Panc1 (cell line): ENCODE results near the gene ANKH.

ENCODE experiments used
- POLR2AphosphoS5 ChIP-seq: IDR thresholded peaks from 2 replicates; pipeline ENCODE4 v1.6.1; 2012; ENCODE audit warnings: mild to moderate bottlenecking, low read depth, low read length, moderate library complexity
- TCF7L2 ChIP-seq: IDR thresholded peaks from 2 replicates; pipeline ENCODE4 v1.6.1; 2011; ENCODE audit warnings: mild to moderate bottlenecking, low read depth, low read length, inconsistent platforms
- TF ChIP-seq, protein P1 (sequence below): fragments of 450-650 bp; IDR thresholded peaks from 2 replicates; pipeline ENCODE4 v1.5.1; 2017; ENCODE audit warnings: mild to moderate bottlenecking

DNA sequence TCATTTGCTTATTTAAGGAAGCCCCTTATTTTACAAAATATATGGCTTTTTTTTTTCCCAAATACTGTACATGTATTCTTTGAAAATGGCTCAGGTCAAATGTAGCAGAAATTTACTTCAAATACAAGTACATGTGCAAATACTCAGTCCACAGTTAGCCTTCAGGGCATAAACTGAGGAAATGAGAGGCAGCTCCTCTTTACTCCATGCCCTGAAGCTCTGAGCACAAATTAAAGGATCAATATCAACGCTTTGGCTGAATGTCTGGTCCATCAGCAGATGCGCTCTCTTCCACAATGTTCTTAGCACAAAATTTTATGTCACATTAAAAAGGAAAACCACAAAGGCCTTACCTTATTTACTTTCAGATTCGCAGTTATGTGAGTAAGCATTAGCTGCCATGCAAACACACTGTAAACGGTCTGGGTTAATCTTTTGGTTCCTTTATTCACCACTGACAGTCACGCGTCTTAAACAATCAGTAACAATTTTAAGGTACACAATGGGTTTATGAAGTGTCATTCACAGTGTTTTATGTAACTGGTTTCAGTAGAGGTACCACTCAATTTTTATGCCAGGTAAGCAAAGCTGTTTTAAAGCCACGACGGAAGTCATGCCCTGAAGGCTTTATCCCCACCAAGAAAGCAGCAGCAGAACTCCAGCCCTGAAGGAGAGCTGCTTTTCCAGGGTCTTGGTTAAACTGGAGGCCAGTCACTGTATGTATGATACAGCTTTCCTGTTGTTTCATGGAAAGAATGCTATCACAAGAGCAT is 103.7 kb downstream of the ANKH start:
- TF ChIP-seq, protein P1, sequence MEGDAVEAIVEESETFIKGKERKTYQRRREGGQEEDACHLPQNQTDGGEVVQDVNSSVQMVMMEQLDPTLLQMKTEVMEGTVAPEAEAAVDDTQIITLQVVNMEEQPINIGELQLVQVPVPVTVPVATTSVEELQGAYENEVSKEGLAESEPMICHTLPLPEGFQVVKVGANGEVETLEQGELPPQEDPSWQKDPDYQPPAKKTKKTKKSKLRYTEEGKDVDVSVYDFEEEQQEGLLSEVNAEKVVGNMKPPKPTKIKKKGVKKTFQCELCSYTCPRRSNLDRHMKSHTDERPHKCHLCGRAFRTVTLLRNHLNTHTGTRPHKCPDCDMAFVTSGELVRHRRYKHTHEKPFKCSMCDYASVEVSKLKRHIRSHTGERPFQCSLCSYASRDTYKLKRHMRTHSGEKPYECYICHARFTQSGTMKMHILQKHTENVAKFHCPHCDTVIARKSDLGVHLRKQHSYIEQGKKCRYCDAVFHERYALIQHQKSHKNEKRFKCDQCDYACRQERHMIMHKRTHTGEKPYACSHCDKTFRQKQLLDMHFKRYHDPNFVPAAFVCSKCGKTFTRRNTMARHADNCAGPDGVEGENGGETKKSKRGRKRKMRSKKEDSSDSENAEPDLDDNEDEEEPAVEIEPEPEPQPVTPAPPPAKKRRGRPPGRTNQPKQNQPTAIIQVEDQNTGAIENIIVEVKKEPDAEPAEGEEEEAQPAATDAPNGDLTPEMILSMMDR: no peak
- TF ChIP-seq POLR2AphosphoS5 (no peak), TCF7L2 (0 out of 2 replicates have a peak, but pooled peaks have one; percentile 25)
